ENCODE results near the gene HS3ST1. TPM values are rescaled to one million over a fixed set of nuclear protein-coding genes. Genes with fewer than 3 reads are reported as not detected.

HS3ST1 gene
- total RNA-seq, 4 donors from 2014 or later = 1.9 to 16.9 (median 2.4) TPM

DNA sequence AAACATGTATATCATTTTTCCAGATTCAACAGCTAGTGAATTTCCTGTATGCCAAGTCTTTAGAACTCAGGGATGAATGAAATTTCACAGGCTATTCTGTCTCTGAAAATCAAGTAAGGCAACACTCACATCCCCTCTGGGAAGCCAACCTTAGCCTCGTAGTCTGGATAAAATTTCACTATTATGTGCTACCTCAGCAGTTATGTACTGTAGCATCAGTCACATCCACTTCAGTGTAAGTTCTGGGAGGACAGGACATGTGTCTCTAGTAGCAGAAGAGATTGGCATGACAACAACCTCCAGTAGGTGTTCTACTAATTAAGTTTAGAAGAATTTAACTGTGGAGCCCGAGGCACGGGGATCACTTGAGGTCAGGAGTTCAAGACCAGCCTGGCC is 42.4 kb upstream of the HS3ST1 start:
- WGBS, 2 donors = 69 to 88% methylated on average over 3 of the region's 3 CpGs
- no peaks in the 10 kb centered on the region for H3K4me1 ChIP-seq
- H3K27ac ChIP-seq = no peak overlapping the region
- H3K4me3 ChIP-seq (replicated peaks in 1 of 3) = no peak overlapping the region
- H3K9me3 ChIP-seq = no peaks in the 10 kb centered on the region
- no peak for DNase-seq
- no peaks in the 10 kb centered on the region for H3K36me3 ChIP-seq
- H3K27me3 ChIP-seq = no peaks in the 10 kb centered on the region
- TF ChIP-seq, protein P1, sequence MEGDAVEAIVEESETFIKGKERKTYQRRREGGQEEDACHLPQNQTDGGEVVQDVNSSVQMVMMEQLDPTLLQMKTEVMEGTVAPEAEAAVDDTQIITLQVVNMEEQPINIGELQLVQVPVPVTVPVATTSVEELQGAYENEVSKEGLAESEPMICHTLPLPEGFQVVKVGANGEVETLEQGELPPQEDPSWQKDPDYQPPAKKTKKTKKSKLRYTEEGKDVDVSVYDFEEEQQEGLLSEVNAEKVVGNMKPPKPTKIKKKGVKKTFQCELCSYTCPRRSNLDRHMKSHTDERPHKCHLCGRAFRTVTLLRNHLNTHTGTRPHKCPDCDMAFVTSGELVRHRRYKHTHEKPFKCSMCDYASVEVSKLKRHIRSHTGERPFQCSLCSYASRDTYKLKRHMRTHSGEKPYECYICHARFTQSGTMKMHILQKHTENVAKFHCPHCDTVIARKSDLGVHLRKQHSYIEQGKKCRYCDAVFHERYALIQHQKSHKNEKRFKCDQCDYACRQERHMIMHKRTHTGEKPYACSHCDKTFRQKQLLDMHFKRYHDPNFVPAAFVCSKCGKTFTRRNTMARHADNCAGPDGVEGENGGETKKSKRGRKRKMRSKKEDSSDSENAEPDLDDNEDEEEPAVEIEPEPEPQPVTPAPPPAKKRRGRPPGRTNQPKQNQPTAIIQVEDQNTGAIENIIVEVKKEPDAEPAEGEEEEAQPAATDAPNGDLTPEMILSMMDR (IDR thresholded peaks at IDR 0.05) = no peak
- TF ChIP-seq POLR2A (IDR thresholded peaks at IDR 0.05) = no peak
- intact Hi-C loops (cut with DNase I) = no loop called here

DNA sequence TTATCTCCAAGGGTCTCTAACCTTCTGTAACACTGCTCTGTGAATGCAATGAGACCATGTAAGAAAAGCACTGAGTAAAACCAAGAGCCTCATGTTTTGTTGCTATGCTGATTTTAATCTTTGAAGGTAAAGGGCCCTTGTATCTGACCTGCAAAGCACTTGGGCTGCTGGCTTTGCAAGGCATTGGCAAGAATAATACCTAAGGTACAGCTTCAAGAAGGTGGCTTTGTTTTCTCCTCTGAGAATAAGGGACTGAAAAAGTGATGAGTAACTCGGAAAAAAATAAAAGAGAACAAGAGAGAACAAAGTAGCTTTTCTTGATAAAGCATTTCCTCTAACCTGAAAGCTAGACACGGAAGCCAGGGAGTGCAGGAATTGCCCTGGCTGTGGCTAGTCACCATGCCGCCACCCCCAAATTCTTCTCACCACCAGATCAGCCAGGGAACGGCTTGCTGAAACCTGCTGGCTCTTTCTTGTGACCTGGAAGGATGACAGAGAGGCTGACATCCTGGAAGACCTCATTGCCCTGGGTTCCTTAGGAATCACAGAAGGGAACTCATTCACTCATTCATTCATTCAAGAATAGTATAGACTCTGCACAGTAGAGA is 41.8 kb upstream of the HS3ST1 start:
- no peak for TF ChIP-seq POLR2A (IDR thresholded peaks at IDR 0.05)
- TF ChIP-seq, protein P1 (IDR thresholded peaks at IDR 0.05) = no peak
- DNase-seq = no peak
- WGBS, 2 donors = 36 to 60% methylated on average over 4 of the region's 4 CpGs
- H3K9me3 ChIP-seq = no peaks in the 10 kb centered on the region
- H3K4me1 ChIP-seq = no peaks in the 10 kb centered on the region
- H3K27ac ChIP-seq = no peak overlapping the region
- H3K36me3 ChIP-seq = no peaks in the 10 kb centered on the region
- H3K27me3 ChIP-seq = no peaks in the 10 kb centered on the region
- H3K4me3 ChIP-seq (replicated peaks in 1 of 3) = no peak overlapping the region
- intact Hi-C loops (cut with DNase I) = no loop called here

DNA sequence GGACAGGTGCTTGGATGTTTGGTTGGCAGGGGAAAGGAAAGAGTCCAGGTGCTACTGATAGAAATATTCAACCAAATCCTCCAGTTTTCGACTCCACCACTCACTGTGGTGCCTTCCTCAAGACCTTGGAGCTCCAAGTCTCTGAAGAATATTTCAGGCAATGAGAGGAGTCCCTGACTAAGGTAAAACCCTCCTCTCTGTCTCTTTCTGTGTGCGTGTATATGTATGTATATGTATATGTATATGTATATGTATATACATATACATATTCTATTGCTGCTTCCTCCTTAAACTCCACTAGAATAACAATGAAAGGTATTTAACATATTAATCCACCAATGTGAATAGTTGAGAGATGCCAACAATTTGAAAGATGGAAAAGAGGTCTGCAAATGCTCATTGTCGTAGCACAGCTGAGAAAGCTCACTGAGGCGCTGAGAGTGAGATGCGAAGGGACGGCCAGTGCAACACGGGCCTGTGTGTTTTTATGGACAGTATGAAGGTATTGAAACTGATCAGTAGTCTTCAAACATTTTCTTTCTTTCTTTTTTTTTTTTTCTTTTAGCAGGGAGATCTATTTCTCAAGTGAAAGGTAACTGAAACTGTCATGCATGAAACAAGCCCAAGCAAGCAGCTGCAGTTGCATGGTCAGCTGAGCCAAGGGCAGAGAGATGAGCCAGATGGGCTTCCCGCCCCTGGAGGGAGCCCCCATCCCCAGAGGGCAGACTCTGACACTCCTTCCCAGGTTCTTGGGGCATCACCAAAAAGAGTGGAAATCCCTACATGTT is 41.1 kb upstream of the HS3ST1 start:
- Histone ChIP-seq H3K9me3 (no peaks in the 10 kb centered on the region), H3K36me3 (no peaks in the 10 kb centered on the region), H3K27ac (no peak overlapping the region), H3K4me3 (replicated peaks in 1 of 3) (no peak overlapping the region), H3K27me3 (no peaks in the 10 kb centered on the region), H3K4me1 (no peaks in the 10 kb centered on the region)
- TF ChIP-seq, protein P1 (IDR thresholded peaks at IDR 0.05) = no peak
- TF ChIP-seq POLR2A (IDR thresholded peaks at IDR 0.05) = no peak
- no peak for DNase-seq
- intact Hi-C loops (cut with DNase I) = no loop called here
- 73 to 80% methylated on average over 8 of the region's 8 CpGs for WGBS, 2 donors

DNA sequence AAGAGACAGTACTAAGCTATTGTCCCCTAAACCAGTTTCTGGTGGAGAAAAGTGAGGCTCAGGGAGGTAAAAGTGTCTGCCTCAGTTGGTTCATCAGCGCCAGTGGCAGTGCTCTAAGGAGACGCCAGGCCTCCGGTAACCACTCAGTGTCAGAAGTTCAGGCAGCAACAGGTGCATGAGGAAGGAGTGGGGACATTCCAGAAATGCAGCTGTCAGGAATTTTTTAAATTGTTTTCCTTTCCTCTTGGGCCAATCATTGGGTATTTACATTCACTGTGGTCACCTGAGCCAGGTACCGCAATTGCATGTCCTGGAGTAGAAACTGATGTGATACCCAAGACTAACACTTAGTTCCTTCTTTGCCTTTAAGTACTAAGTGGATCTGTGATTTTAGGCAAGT is 40.2 kb upstream of the HS3ST1 start:
- H3K4me1 ChIP-seq = no peaks in the 10 kb centered on the region
- H3K9me3 ChIP-seq = no peaks in the 10 kb centered on the region
- H3K27me3 ChIP-seq = no peaks in the 10 kb centered on the region
- no peak for DNase-seq
- H3K27ac ChIP-seq = no peak overlapping the region
- no peak overlapping the region for H3K4me3 ChIP-seq (replicated peaks in 1 of 3)
- 76 to 79% methylated on average over 4 of the region's 4 CpGs for WGBS, 2 donors
- H3K36me3 ChIP-seq = no peaks in the 10 kb centered on the region
- intact Hi-C loops (cut with DNase I) = no loop called here
- TF ChIP-seq POLR2A (IDR thresholded peaks at IDR 0.05) = no peak
- TF ChIP-seq, protein P1 (IDR thresholded peaks at IDR 0.05) = no peak

DNA sequence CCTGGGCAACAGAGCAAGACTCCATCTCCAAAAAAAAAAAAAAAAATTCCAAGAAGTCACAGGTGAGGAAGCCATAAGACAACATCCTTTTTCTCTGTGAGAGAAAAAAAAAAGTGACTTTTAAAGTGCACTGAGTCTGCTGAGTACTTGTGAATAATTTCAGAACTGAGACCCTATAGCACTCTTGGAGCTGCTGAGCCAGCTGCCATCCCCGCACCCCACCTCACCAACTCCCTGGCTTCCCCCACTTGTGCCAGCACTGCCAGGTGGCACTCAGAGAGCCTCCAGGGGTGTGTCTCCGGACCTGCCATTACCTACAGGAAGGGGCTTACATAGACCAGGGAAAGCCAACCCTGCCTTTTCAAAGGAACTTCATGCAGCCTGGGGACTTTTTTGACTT is 39.2 kb upstream of the HS3ST1 start:
- no peak overlapping the region for H3K4me3 ChIP-seq (replicated peaks in 1 of 3)
- H3K27ac ChIP-seq = no peak overlapping the region
- H3K4me1 ChIP-seq = no peaks in the 10 kb centered on the region
- H3K36me3 ChIP-seq = no peaks in the 10 kb centered on the region
- no peaks in the 10 kb centered on the region for H3K27me3 ChIP-seq
- TF ChIP-seq, protein P1 (IDR thresholded peaks at IDR 0.05) = no peak
- no peak for TF ChIP-seq POLR2A (IDR thresholded peaks at IDR 0.05)
- WGBS, 2 donors = 46 to 81% methylated on average over 2 of the region's 2 CpGs
- H3K9me3 ChIP-seq = no peaks in the 10 kb centered on the region
- DNase-seq = no peak
- intact Hi-C loops (cut with DNase I) = no loop called here
